GM12874 (cell line): ENCODE data around the gene PLEKHG7.
A peak's percentile ranks its signal among the peaks of the same experiment; 100 is the strongest.

Experiments used
- TF ChIP-seq, protein P1 (sequence below): IDR thresholded peaks from 2 replicates; pipeline ENCODE4 v1.5.1; 2011; ENCODE audit warnings: low read depth, mild to moderate bottlenecking, control low read depth, low read length, moderate library complexity; ENCODE audit not compliant: insufficient read depth

The PLEKHG7 gene

DNA sequence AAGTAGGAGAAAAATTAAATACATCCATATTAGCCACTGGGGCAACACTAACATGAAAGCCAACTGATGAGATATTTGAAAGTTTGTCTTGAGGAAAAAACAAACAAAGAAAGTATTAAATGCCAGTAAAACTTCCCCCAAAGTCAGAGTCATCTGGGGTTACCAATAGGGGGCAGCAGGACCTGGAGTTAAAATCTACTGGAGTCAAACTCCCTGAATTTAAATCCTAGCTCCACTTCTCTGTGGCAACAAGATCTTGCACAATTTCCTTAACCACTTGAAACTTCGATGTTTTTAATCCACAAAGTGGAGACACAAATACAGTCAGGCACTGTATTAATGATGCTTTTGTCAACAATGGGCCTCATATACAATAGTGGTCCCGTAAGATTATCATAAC, 14.4 kb downstream of the PLEKHG7 start:
- TF ChIP-seq, protein P1, sequence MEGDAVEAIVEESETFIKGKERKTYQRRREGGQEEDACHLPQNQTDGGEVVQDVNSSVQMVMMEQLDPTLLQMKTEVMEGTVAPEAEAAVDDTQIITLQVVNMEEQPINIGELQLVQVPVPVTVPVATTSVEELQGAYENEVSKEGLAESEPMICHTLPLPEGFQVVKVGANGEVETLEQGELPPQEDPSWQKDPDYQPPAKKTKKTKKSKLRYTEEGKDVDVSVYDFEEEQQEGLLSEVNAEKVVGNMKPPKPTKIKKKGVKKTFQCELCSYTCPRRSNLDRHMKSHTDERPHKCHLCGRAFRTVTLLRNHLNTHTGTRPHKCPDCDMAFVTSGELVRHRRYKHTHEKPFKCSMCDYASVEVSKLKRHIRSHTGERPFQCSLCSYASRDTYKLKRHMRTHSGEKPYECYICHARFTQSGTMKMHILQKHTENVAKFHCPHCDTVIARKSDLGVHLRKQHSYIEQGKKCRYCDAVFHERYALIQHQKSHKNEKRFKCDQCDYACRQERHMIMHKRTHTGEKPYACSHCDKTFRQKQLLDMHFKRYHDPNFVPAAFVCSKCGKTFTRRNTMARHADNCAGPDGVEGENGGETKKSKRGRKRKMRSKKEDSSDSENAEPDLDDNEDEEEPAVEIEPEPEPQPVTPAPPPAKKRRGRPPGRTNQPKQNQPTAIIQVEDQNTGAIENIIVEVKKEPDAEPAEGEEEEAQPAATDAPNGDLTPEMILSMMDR = peak; percentile 37; the same call in 1 of the 2 replicates

GRCh38 chr12:92718483-92718990, 15.7 kb downstream of the PLEKHG7 start:
- TF ChIP-seq, protein P1 = no peak

DNA sequence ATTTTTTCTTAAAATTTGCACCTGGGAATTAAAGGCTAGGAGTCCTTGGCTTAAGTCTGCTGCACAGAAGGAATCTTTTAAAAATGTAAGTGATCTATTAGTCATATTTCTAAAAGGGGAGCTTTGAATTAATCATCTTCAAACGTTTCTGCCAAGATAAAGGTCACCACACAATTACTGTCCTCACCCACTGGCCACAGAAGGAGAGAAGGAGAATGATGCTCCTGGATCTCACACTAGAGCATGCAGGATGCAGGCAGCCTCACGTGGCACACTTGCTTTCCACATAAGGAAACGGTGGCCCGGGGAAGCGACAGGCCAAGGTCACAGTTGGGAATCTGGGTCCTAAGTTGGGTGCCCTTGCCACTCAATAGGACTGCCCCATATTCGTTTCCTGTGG, 16.9 kb downstream of the PLEKHG7 start:
- TF ChIP-seq, protein P1 = no peak

DNA sequence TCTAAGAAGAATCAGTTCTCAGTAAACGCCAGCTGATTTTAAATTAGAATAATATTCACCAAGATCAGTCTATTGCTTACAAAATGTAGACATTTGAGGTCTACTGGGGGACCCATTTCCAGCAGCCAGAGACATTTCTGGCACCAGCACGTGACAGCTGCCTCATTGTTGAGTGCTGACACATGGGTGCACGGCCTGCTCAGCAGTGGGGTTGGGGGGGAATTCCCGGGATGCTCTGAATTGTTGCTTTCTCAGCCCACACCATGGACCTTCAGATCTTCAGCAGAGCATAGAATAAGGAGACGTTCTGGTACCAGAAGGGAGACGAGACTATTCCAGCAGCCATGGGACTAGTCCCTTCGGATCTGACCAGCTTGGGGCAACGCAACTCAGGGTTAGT, 18.3 kb downstream of the PLEKHG7 start:
- TF ChIP-seq, protein P1 = no peak

- TF ChIP-seq, protein P1 = no peak
Measured at GRCh38 chr12:92721656-92722055, 18.9 kb downstream of the PLEKHG7 start.

GRCh38 chr12:92722897-92723296, 20.1 kb downstream of the PLEKHG7 start:
- TF ChIP-seq, protein P1 = no peak

- TF ChIP-seq, protein P1 = no peak
Measured at GRCh38 chr12:92726850-92727249, 24.1 kb downstream of the PLEKHG7 start.
